ENCODE data around the gene SCN9A.
"Not testable (repeated sequence)": the region's sequence is repeated elsewhere in the genome, so short reads cannot be mapped to it uniquely, and the experiment has no call there.

SCN9A gene

GRCh38 chr2:166373951-166374350, 1.8 kb downstream of the SCN9A start:
- no peak for FAIRE-seq

- FAIRE-seq = no peak
Measured at GRCh38 chr2:166373539-166373938, 2.2 kb downstream of the SCN9A start.

- no peak for FAIRE-seq
Measured at GRCh38 chr2:166373105-166373504, 2.6 kb downstream of the SCN9A start.

- no peak for FAIRE-seq
Measured at GRCh38 chr2:166372046-166372445, 3.7 kb downstream of the SCN9A start.

- FAIRE-seq = no peak
Measured at GRCh38 chr2:166365803-166366420, 9.8 kb downstream of the SCN9A start.

- no peak for FAIRE-seq
Measured at GRCh38 chr2:166365239-166365638, 10.5 kb downstream of the SCN9A start.

GRCh38 chr2:166364476-166365161, 11.1 kb downstream of the SCN9A start:
- FAIRE-seq = no peak

- FAIRE-seq = no peak
Measured at GRCh38 chr2:166361351-166362153, 14.2 kb downstream of the SCN9A start.

- no peak for FAIRE-seq
Measured at GRCh38 chr2:166360906-166361305, 14.8 kb downstream of the SCN9A start.

- FAIRE-seq = no peak
Measured at GRCh38 chr2:166360426-166360825, 15.3 kb downstream of the SCN9A start.

GRCh38 chr2:166357950-166358321, 17.8 kb downstream of the SCN9A start:
- not testable (repeated sequence) for FAIRE-seq

- no peak for FAIRE-seq
Measured at GRCh38 chr2:166357068-166357949, 18.4 kb downstream of the SCN9A start.

- FAIRE-seq = no peak
Measured at GRCh38 chr2:166351319-166351718, 24.4 kb downstream of the SCN9A start.

- FAIRE-seq = no peak
Measured at GRCh38 chr2:166350525-166350924, 25.2 kb downstream of the SCN9A start.

- FAIRE-seq = no peak
Measured at GRCh38 chr2:166344286-166345113, 31.2 kb downstream of the SCN9A start.

GRCh38 chr2:166343467-166343866, 32.3 kb downstream of the SCN9A start:
- FAIRE-seq = no peak

GRCh38 chr2:166341426-166341825, 34.3 kb downstream of the SCN9A start:
- FAIRE-seq = no peak

GRCh38 chr2:166338831-166339339, 36.9 kb downstream of the SCN9A start:
- no peak for FAIRE-seq

GRCh38 chr2:166337932-166338331, 37.8 kb downstream of the SCN9A start:
- FAIRE-seq = no peak

GRCh38 chr2:166335284-166335683, 40.5 kb downstream of the SCN9A start:
- no peak for FAIRE-seq

- FAIRE-seq = no peak
Measured at GRCh38 chr2:166334805-166335204, 40.9 kb downstream of the SCN9A start.

GRCh38 chr2:166333801-166334200, 41.9 kb downstream of the SCN9A start:
- FAIRE-seq = no peak
